HepG2 (cell line): ENCODE measurements around the gene SSR2. TPM values are rescaled to one million over a fixed set of nuclear protein-coding genes. Genes with fewer than 3 reads are reported as not detected.

Source experiments
- AFF4 ChIP-seq: sonication (generic); formaldehyde crosslinking; IDR thresholded peaks from 2 replicates; pipeline ENCODE4 v1.4.0; 2020; ENCODE audit warnings: missing genetic modification reagents
- AGO1 ChIP-seq: fragments of 200-400 bp; formaldehyde crosslinking; IDR thresholded peaks from 2 replicates; pipeline ENCODE4 v1.6.1; 2017; ENCODE audit warnings: mild to moderate bottlenecking, low read depth, low read length, moderate library complexity; ENCODE audit not compliant: poor library complexity, severe bottlenecking
- AGO2 ChIP-seq: fragments of 200-400 bp; formaldehyde crosslinking; optimal IDR thresholded peaks from 2 replicates; pipeline ENCODE3; 2017; ENCODE audit warnings: mild to moderate bottlenecking, low read depth, low read length, moderate library complexity
- CREBL2 ChIP-seq: sonication (generic); formaldehyde crosslinking; IDR thresholded peaks from 2 replicates; pipeline ENCODE4 v1.8.1; 2023; ENCODE audit warnings: missing genetic modification reagents, mild to moderate bottlenecking, borderline replicate concordance
- DDIT3 ChIP-seq: sonication (generic); formaldehyde crosslinking; IDR thresholded peaks from 2 replicates; pipeline ENCODE4 v1.4.0; 2020; ENCODE audit warnings: mild to moderate bottlenecking, missing genetic modification reagents
- ESRRA ChIP-seq: sonication (generic); formaldehyde crosslinking; IDR thresholded peaks from 2 replicates; pipeline ENCODE4 v1.5.1; 2020; ENCODE audit warnings: mild to moderate bottlenecking, low read depth, missing genetic modification reagents
- FOXM1 ChIP-seq: sonication (generic); formaldehyde crosslinking; IDR thresholded peaks from 2 replicates; pipeline ENCODE4 v1.5.0; 2020; ENCODE audit warnings: missing genetic modification reagents
- GABPA ChIP-seq, 2 experiments: IDR thresholded peaks; 2 replicates each; pipeline ENCODE4 v1.6.1; 2011 to 2016; ENCODE audit warnings: low read depth in 2 of 2, low read length in 1 of 2, missing biosample characterization in 1 of 2, missing genetic modification characterization in 1 of 2
- HNRNPK ChIP-seq: fragments of 200-400 bp; formaldehyde crosslinking; IDR thresholded peaks from 2 replicates; pipeline ENCODE4 v1.6.1; 2018; ENCODE audit warnings: low read length, low read depth, moderate library complexity, mild to moderate bottlenecking; ENCODE audit not compliant: poor library complexity, severe bottlenecking
- IRF2 ChIP-seq: IDR thresholded peaks from 2 replicates; pipeline ENCODE4 v1.6.1; 2018; ENCODE audit warnings: missing genetic modification reagents, missing compliant biosample characterization
- ISL2 ChIP-seq: sonication (generic); formaldehyde crosslinking; IDR thresholded peaks from 2 replicates; pipeline ENCODE4 v1.5.0; 2020; ENCODE audit warnings: missing genetic modification reagents
- MTERF4 ChIP-seq: sonication (generic); formaldehyde crosslinking; IDR thresholded peaks from 2 replicates; pipeline ENCODE4 v1.8.0; 2023; ENCODE audit warnings: mild to moderate bottlenecking, missing genetic modification reagents
- NFIB ChIP-seq: sonication (generic); formaldehyde crosslinking; IDR thresholded peaks from 2 replicates; pipeline ENCODE4 v1.9.0; 2021; ENCODE audit warnings: missing genetic modification reagents, mild to moderate bottlenecking, borderline replicate concordance
- NFKB2 ChIP-seq: sonication (generic); formaldehyde crosslinking; IDR thresholded peaks from 2 replicates; pipeline ENCODE4 v1.4.0; 2020; ENCODE audit warnings: missing genetic modification reagents, borderline replicate concordance
- PBX2 ChIP-seq: IDR thresholded peaks from 2 replicates; pipeline ENCODE4 v1.6.1; 2016; ENCODE audit warnings: control low read depth
- RBFOX2 ChIP-seq: fragments of 200-400 bp; formaldehyde crosslinking; IDR thresholded peaks from 2 replicates; pipeline ENCODE4 v1.6.1; 2017; ENCODE audit warnings: low read depth, mild to moderate bottlenecking, low read length
- SCMH1 ChIP-seq: sonication (generic); formaldehyde crosslinking; IDR thresholded peaks from 2 replicates; pipeline ENCODE4 v1.9.0; 2021; ENCODE audit warnings: missing genetic modification reagents, mild to moderate bottlenecking, borderline replicate concordance
- SIX4 ChIP-seq: sonication (generic); formaldehyde crosslinking; IDR thresholded peaks from 2 replicates; pipeline ENCODE4 v1.4.0; 2020; ENCODE audit warnings: missing genetic modification reagents
- SRSF1 ChIP-seq: fragments of 200-400 bp; formaldehyde crosslinking; optimal IDR thresholded peaks from 2 replicates; pipeline ENCODE3; 2017; ENCODE audit warnings: mild to moderate bottlenecking, low read depth, low read length, moderate library complexity
- U2AF2 ChIP-seq: fragments of 200-400 bp; formaldehyde crosslinking; IDR thresholded peaks from 2 replicates; pipeline ENCODE4 v1.6.1; 2017; ENCODE audit warnings: low read depth, mild to moderate bottlenecking, low read length
- ZNF317 ChIP-seq: sonication (generic); formaldehyde crosslinking; IDR thresholded peaks from 2 replicates; pipeline ENCODE4 v1.5.0; 2020; ENCODE audit warnings: mild to moderate bottlenecking, missing genetic modification reagents
- ZNF543 ChIP-seq: sonication (generic); formaldehyde crosslinking; IDR thresholded peaks from 2 replicates; pipeline ENCODE4 v1.4.0; 2020; ENCODE audit warnings: mild to moderate bottlenecking, missing genetic modification reagents
- ZNF7 ChIP-seq: IDR thresholded peaks from 2 replicates; pipeline ENCODE4 v1.6.1; 2016; ENCODE audit warnings: missing biosample characterization, missing genetic modification reagents
- ZNF878 ChIP-seq: sonication (generic); formaldehyde crosslinking; IDR thresholded peaks from 2 replicates; pipeline ENCODE4 v1.8.1; 2023; ENCODE audit warnings: mild to moderate bottlenecking, missing genetic modification reagents, moderate library complexity
- polyA plus RNA-seq, 8 experiments: library from polyadenylated mRNA; depleted of rRNA in 3 of 8; stranded (reverse) in 7 of 8; unstranded in 1 of 8; fragments of >200 nt; fragmentation: Illumina TruSeq in 4 of 8; extraction: Trizol in 4 of 8; gene quantifications; 2 replicates each; pipeline versions ENCODE4 v1.2.1 to v1.2.3, GENCODE V29; 2011 to 2016; ENCODE audit warnings: low read depth in 4 of 8, missing spikeins in 1 of 8, mixed read lengths in 1 of 8; ENCODE audit not compliant: insufficient read depth in 1 of 8
- total RNA-seq, 5 experiments: library from RNA; depleted of rRNA; stranded (reverse); fragments of >200 nt; fragmentation: Illumina TruSeq; extraction: Trizol; gene quantifications; 2 replicates each; pipeline ENCODE4 v1.2.3, GENCODE V29; 2016; ENCODE audit warnings: low read depth in 1 of 5

Gene SSR2
- total and polyA plus RNA-seq, 2 of the 13 experiments (the other 11 are each of a cell fraction or from before 2014, with no cell fraction given): 284 to 461 TPM

GRCh38 chr1:156054500-156055280, 33.9 kb upstream of the SSR2 start, which contains the start of gene LAMTOR2 (continued):
- TF ChIP-seq AGO1 (no peak), SCMH1 (CRISPR knock-in tag) (no peak), ZNF878 (CRISPR knock-in tag) (no peak), ISL2 (CRISPR knock-in tag) (peak; percentile 57; the same call in 1 of the 2 replicates), HNRNPK (no peak), U2AF2 (no peak), ZNF317 (peak; percentile 61), MTERF4 (CRISPR knock-in tag) (no peak), ZNF7 (CRISPR knock-in tag) (no peak), SIX4 (CRISPR knock-in tag) (peak; percentile 56; the same call in 1 of the 2 replicates), RBFOX2 (peak; percentile 77), AFF4 (CRISPR knock-in tag) (no peak), AGO2 (no peak), GABPA (IDR thresholded peaks at IDR 0.05; ENCODE audit: low read depth, low read length) (peak; percentile 67), GABPA (CRISPR knock-in tag; IDR thresholded peaks at IDR 0.05; ENCODE audit: low read depth) (peak; percentile 94), ZNF543 (CRISPR knock-in tag) (peak; percentile 65; the same call in 1 of the 2 replicates), FOXM1 (CRISPR knock-in tag) (no peak), PBX2 (no peak), DDIT3 (CRISPR knock-in tag) (no peak; the same call in 1 of the 2 replicates), CREBL2 (CRISPR knock-in tag) (no peak), NFIB (CRISPR knock-in tag) (no peak), NFKB2 (CRISPR knock-in tag) (peak; percentile 41; the same call in 1 of the 2 replicates), ESRRA (CRISPR knock-in tag) (0 out of 2 replicates have a peak, but pooled peaks have one; percentile 46), IRF2 (CRISPR knock-in tag) (peak; percentile 94), SRSF1 (peak; percentile 96)
